Fibroblast of mammary gland (primary cell): ENCODE data around the gene CWC22.
"Not testable (repeated sequence)": the region's sequence is repeated elsewhere in the genome, so short reads cannot be mapped to it uniquely, and the experiment has no call there.

Source experiments
- DNase-seq: peaks from one replicate; pipeline ENCODE4 v3.0.0-alpha.2; 2010; ENCODE audit warnings: low read depth
- H3K4me3 ChIP-seq: 2 replicates; pipeline ENCODE4 v1.5.1; 2011; ENCODE audit warnings: low read depth, mild to moderate bottlenecking, low read length, moderate library complexity; ENCODE audit not compliant: control insufficient read depth
- CTCF ChIP-seq: conservative IDR thresholded peaks from 2 replicates; pipeline ENCODE4 v1.5.1; 2011; ENCODE audit warnings: low read depth, low read length, inconsistent platforms; ENCODE audit not compliant: control insufficient read depth, insufficient read depth

The CWC22 gene

GRCh38 chr2:179981085-179981484 lies 26.0 kb downstream of the CWC22 start:
- peak; percentile 38 for DNase-seq
- no peak overlapping the region for H3K4me3 ChIP-seq
- TF ChIP-seq CTCF: no peak

- H3K4me3 ChIP-seq: no peak overlapping the region
- TF ChIP-seq CTCF: no peak
- DNase-seq: no peak
These were observed 32.3 kb downstream of the CWC22 start for GRCh38 chr2:179974761-179975160.

GRCh38 chr2:179966778-179967394 lies 40.2 kb downstream of the CWC22 start:
- TF ChIP-seq CTCF: no peak
- no peak overlapping the region for H3K4me3 ChIP-seq
- no peak for DNase-seq

- no peak for DNase-seq
- no peak overlapping the region for H3K4me3 ChIP-seq
- TF ChIP-seq CTCF: no peak
These were observed 41.5 kb downstream of the CWC22 start for GRCh38 chr2:179965291-179966258.

GRCh38 chr2:179963626-179964025 lies 43.5 kb downstream of the CWC22 start:
- no peak overlapping the region for H3K4me3 ChIP-seq
- TF ChIP-seq CTCF: no peak
- DNase-seq: peak; percentile 73

GRCh38 chr2:179958251-179958650 lies 48.8 kb downstream of the CWC22 start:
- H3K4me3 ChIP-seq, DNase-seq: not testable (repeated sequence)

GRCh38 chr2:179954026-179954425 lies 53.1 kb downstream of the CWC22 start:
- TF ChIP-seq CTCF: no peak
- H3K4me3 ChIP-seq: no peak overlapping the region
- no peak for DNase-seq
